ENCODE results near the gene RTP5.
"Not testable (repeated sequence)": the region's sequence is repeated elsewhere in the genome, so short reads cannot be mapped to it uniquely, and the experiment has no call there.

RTP5 gene

DNA sequence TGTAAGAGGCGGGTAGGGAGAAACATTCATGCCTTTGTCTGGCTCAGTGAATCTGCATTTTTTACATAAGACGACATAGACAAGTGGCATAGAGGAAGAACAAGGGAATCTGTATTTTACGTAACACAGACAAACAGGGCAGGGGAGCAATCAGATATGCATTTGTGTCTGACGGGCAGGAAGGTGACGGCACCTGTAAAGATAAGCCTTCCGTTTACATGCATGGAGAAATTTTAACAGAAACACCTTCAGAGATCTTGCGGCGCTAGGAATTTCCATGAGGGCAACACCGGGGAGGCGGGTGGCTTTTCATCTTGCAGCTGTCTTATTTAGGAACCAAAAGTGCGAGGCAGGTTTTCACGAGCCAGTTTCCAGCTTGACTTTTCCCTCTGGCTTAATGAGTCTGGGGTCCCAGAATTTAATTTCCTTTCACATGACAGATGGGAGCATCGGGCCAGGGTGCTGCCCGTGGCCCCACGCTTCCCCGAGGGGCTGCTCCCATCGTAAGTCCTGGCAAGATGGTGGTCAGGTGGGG, 42.6 kb downstream of the RTP5 start:
- Mint-ChIP-seq H3K36me3 (ENCODE audit: low read depth) (peaks cover 25% of the 10 kb centered on the region), H3K9me3 (peaks cover 30% of the 10 kb centered on the region), H3K27me3 (ENCODE audit: low read depth) (no peaks in the 10 kb centered on the region), H3K4me1 (no peaks in the 10 kb centered on the region), H3K27ac (no peak overlapping the region), H3K4me3 (no peak overlapping the region)
- TF ChIP-seq, protein P1, sequence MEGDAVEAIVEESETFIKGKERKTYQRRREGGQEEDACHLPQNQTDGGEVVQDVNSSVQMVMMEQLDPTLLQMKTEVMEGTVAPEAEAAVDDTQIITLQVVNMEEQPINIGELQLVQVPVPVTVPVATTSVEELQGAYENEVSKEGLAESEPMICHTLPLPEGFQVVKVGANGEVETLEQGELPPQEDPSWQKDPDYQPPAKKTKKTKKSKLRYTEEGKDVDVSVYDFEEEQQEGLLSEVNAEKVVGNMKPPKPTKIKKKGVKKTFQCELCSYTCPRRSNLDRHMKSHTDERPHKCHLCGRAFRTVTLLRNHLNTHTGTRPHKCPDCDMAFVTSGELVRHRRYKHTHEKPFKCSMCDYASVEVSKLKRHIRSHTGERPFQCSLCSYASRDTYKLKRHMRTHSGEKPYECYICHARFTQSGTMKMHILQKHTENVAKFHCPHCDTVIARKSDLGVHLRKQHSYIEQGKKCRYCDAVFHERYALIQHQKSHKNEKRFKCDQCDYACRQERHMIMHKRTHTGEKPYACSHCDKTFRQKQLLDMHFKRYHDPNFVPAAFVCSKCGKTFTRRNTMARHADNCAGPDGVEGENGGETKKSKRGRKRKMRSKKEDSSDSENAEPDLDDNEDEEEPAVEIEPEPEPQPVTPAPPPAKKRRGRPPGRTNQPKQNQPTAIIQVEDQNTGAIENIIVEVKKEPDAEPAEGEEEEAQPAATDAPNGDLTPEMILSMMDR (IDR thresholded peaks at IDR 0.05; ENCODE audit: unreplicated experiment in 3 of 3): no peak

DNA sequence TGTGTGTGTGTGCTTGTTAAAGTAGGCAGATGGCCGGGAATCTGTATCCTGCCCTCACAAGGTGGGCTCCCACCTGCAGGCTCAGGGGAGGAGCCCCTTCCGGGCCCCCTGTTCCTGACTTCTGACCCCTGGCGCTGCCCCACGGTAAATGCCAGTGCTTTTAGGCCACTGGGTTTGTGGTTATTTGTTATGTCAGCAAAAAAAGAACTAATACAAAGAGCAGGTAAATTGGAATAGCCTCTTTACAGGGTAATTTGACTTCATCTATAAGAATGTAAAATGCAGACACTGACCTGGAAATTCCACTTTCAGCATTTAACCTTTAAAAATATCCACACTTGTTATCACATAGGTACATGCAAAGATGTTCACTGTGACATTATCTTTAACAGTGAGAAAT, 44.2 kb downstream of the RTP5 start:
- TF ChIP-seq, protein P1 (IDR thresholded peaks at IDR 0.05; ENCODE audit: unreplicated experiment in 3 of 3): no peak
- Mint-ChIP-seq H3K4me3 (no peak overlapping the region), H3K27ac (no peak overlapping the region), H3K9me3 (peaks cover 44% of the 10 kb centered on the region), H3K27me3 (ENCODE audit: low read depth) (no peaks in the 10 kb centered on the region), H3K36me3 (ENCODE audit: low read depth) (peaks cover 25% of the 10 kb centered on the region), H3K4me1 (no peaks in the 10 kb centered on the region)

DNA sequence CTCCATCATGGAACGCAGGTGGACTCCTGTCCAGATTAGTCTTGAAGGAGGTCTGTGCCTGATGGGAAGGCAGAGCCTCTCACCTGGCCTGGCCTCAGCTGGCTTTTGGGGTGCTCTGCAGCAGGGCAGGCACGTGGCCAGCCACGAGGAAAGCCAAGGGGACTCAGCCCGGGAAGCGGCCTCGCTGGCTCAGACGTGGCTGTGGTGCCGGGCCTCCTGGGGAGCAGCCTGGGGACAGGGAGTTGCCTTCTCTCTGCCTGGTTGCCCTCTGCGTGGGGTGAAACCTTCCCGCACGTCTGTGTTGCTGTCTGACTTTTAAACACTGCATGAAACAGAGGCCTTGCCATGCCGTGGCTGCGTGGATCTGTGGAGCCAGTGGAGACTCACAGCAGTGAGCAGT, 45.0 kb downstream of the RTP5 start:
- H3K27me3 Mint-ChIP-seq (ENCODE audit: low read depth): peaks cover under 1% of the 10 kb centered on the region
- TF ChIP-seq, protein P1 (IDR thresholded peaks at IDR 0.05; ENCODE audit: unreplicated experiment in 3 of 3): no peak
- no peak overlapping the region for H3K27ac Mint-ChIP-seq
- H3K4me3 Mint-ChIP-seq: no peak overlapping the region
- H3K9me3 Mint-ChIP-seq: peaks cover 44% of the 10 kb centered on the region
- H3K4me1 Mint-ChIP-seq: no peaks in the 10 kb centered on the region
- peaks cover 25% of the 10 kb centered on the region for H3K36me3 Mint-ChIP-seq (ENCODE audit: low read depth)

DNA sequence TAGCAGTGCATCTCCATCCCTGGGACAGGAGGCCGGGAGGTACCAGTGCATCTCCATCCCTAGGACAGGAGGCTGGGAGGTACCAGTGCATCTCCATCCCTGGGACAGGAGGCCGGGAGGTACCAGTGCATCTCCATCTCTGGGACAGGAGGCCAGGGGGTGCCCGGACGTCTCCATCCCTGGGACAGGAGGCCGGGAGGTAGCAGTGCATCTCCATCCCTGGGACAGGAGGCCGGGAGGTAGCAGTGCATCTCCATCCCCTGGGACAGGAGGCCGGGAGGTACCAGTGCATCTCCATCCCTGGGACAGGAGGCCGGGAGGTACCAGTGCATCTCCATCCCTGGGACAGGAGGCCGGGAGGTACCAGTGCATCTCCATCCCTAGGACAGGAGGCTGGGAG, 52.1 kb downstream of the RTP5 start:
- H3K27ac Mint-ChIP-seq; H3K27me3 Mint-ChIP-seq (ENCODE audit: low read depth); H3K4me1 Mint-ChIP-seq; H3K4me3 Mint-ChIP-seq; H3K36me3 Mint-ChIP-seq (ENCODE audit: low read depth): not testable (repeated sequence)
- peaks cover 15% of the 10 kb centered on the region for H3K9me3 Mint-ChIP-seq

DNA sequence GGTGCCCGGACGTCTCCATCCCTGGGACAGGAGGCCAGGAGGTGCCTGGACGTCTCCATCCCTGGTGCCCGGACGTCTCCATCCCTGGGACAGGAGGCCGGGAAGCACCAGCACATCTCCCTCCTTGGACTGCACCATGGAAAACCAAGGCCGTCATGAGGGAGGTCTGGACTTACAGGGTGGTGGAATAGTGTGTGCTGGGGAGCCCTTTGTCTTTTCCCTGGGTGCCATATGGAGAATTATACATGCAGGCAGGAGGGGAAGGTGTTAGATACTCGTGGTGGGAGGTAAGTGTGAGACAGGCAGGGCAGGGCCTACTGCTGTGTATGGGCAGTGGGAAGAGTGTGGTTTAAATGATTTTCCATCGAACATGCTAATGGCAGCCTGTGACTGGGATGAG, 52.9 kb downstream of the RTP5 start:
- Mint-ChIP-seq H3K27ac (no peak overlapping the region), H3K4me3 (no peak overlapping the region)
- TF ChIP-seq, protein P1 (IDR thresholded peaks at IDR 0.05; ENCODE audit: unreplicated experiment in 3 of 3): no peak

DNA sequence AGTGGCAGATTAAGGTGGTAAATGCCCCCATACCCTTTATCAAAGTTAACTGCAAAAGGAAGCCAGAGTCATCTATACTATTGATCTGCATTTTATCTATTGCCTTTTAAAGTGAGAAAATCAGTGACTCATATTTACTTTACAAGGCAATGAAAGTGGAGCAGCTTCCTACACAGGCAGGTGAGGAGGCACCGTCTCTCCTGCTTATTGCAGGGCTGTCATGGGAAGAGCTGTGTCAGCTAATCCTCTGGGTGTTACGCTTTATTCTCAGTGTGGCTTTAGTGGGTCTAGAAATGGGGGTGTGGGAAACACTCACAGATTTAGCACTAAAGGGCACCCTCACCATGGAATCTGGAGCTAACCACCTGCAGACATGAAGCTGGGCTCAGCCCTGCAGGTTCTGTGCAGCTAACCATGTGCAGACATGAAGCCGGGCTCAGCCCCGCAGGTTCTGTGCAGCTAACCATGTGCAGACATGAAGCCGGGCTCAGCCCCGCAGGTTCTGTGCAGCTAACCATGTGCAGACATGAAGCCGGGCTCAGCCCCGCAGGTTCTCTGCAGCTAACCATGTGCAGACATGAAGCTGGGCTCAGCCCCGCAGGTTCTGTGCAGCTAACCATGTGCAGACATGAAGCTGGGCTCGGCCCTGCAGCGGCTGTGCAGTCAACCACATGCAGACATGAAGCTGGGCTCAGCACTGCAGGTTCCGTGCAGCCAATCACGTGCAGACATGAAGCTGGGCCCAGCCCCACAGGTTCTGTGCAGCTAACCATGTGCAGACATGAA, 53.5 kb downstream of the RTP5 start:
- H3K27me3 Mint-ChIP-seq (ENCODE audit: low read depth); H3K36me3 Mint-ChIP-seq (ENCODE audit: low read depth); H3K4me3 Mint-ChIP-seq; H3K9me3 Mint-ChIP-seq; H3K27ac Mint-ChIP-seq: not testable (repeated sequence)
- H3K4me1 Mint-ChIP-seq: peaks cover 14% of the 10 kb centered on the region

More for the DNA sequence above, 52.9 kb downstream of the RTP5 start:
- Mint-ChIP-seq H3K9me3 (peaks cover 10% of the 10 kb centered on the region), H3K36me3 (ENCODE audit: low read depth) (no peaks in the 10 kb centered on the region), H3K4me1 (peaks cover 14% of the 10 kb centered on the region), H3K27me3 (ENCODE audit: low read depth) (peaks cover 8% of the 10 kb centered on the region)

All from nephron (organoid).